ENCODE results near the gene PSD2. TPM values are rescaled to one million over a fixed set of nuclear protein-coding genes. Genes with fewer than 3 reads are reported as not detected.

The PSD2 gene
- total and polyA plus RNA-seq, 7 donors = under 0.01 to 0.28 (median 0.10) TPM; not detected in 4

- DNase-seq = no peak
- H3K9me3 ChIP-seq = no peaks in the 10 kb centered on the region
- no peak overlapping the region for H3K27ac ChIP-seq
- no peaks in the 10 kb centered on the region for H3K27me3 ChIP-seq
- intact Hi-C loops (cut with DNase I) = loop anchor here (10.0 kb wide), 1 partner anchor 277 kb away; no protein-coding TSS in a partner anchor
- H3K36me3 ChIP-seq = no peaks in the 10 kb centered on the region
- H3K4me1 ChIP-seq = peaks cover 0 to 15% (median 14%) of the 10 kb centered on the region in 4 donors
- TF ChIP-seq CTCF (IDR thresholded peaks at IDR 0.05) = no peak
- no peak for TF ChIP-seq POLR2A (IDR thresholded peaks at IDR 0.05)
- TF ChIP-seq POLR2AphosphoS5 (IDR thresholded peaks at IDR 0.05) = no peak
- no peak for TF ChIP-seq EP300 (IDR thresholded peaks at IDR 0.05)
- H3K4me3 ChIP-seq = no peak overlapping the region
Measured at GRCh38 chr5:139867581-139867980, 72.0 kb downstream of the PSD2 start.

GRCh38 chr5:139869042-139869790 is 73.6 kb downstream of the PSD2 start:
- Histone ChIP-seq H3K36me3 (no peaks in the 10 kb centered on the region), H3K27me3 (no peaks in the 10 kb centered on the region), H3K4me1 (no peaks in the 10 kb centered on the region), H3K4me3 (no peak overlapping the region), H3K9me3 (no peaks in the 10 kb centered on the region), H3K27ac (no peak overlapping the region)
- no peak for DNase-seq
- TF ChIP-seq CTCF (IDR thresholded peaks at IDR 0.05) (no peak), POLR2A (IDR thresholded peaks at IDR 0.05) (no peak), POLR2AphosphoS5 (IDR thresholded peaks at IDR 0.05) (no peak), EP300 (IDR thresholded peaks at IDR 0.05) (no peak)
- intact Hi-C loops (cut with DNase I) = loop anchor here (10.0 kb wide), 1 partner anchor 276 kb away; no protein-coding TSS in a partner anchor
- 39 to 62% methylated on average over 9 of the region's 9 CpGs for WGBS, 2 donors

- intact Hi-C loops (cut with DNase I) = no loop called here
- WGBS, 2 donors = 88 to 90% methylated on average over 1 of the region's 1 CpG
- Histone ChIP-seq H3K27ac (no peak overlapping the region), H3K4me3 (no peak overlapping the region), H3K4me1 (no peaks in the 10 kb centered on the region), H3K9me3 (no peaks in the 10 kb centered on the region), H3K36me3 (no peaks in the 10 kb centered on the region), H3K27me3 (no peaks in the 10 kb centered on the region)
- DNase-seq = no peak
- TF ChIP-seq CTCF (IDR thresholded peaks at IDR 0.05) (no peak), EP300 (IDR thresholded peaks at IDR 0.05) (no peak), POLR2A (IDR thresholded peaks at IDR 0.05) (no peak), POLR2AphosphoS5 (IDR thresholded peaks at IDR 0.05) (no peak)
Measured at GRCh38 chr5:139870677-139871076, 75.1 kb downstream of the PSD2 start.

GRCh38 chr5:139871614-139872013 is 76.0 kb downstream of the PSD2 start:
- Histone ChIP-seq H3K9me3 (no peaks in the 10 kb centered on the region), H3K27ac (no peak overlapping the region), H3K27me3 (no peaks in the 10 kb centered on the region), H3K4me1 (no peaks in the 10 kb centered on the region), H3K36me3 (no peaks in the 10 kb centered on the region), H3K4me3 (no peak overlapping the region)
- intact Hi-C loops (cut with DNase I) = no loop called here
- DNase-seq = no peak
- WGBS, 2 donors = 55 to 79% methylated on average over 9 of the region's 9 CpGs
- TF ChIP-seq CTCF (IDR thresholded peaks at IDR 0.05) (no peak), POLR2AphosphoS5 (IDR thresholded peaks at IDR 0.05) (no peak), POLR2A (IDR thresholded peaks at IDR 0.05) (no peak), EP300 (IDR thresholded peaks at IDR 0.05) (no peak)

All from sigmoid colon (tissue), 7 donors.